ENCODE measurements around the gene MYO9B.
"Not testable (repeated sequence)": the region's sequence is repeated elsewhere in the genome, so short reads cannot be mapped to it uniquely, and the experiment has no call there.

MYO9B gene

GRCh38 chr19:17155251-17155650 is 79.7 kb downstream of the MYO9B start:
- no peak for TF ChIP-seq CTCF (IDR thresholded peaks at IDR 0.05; ENCODE audit: insufficient read depth, low read length, missing control alignments)
- POLR2A ChIA-PET: interaction anchor here (0.6 kb wide), 1 partner anchor 79 kb away, joined by 7 read pairs; no protein-coding TSS in a partner anchor
- no peak for DNase-seq (ENCODE audit: low read depth, low spot score)
- CTCF ChIA-PET: interaction anchor here (1.0 kb wide), 1 partner anchor 76 kb away, joined by 3 read pairs; no protein-coding TSS in a partner anchor
- H3K4me3 ChIP-seq (ENCODE audit: low read depth, low read length): no peak overlapping the region

- ChIA-PET POLR2A (no interaction called here), CTCF (no interaction called here)
- no peak overlapping the region for H3K4me3 ChIP-seq (ENCODE audit: low read depth, low read length)
- DNase-seq (ENCODE audit: low read depth, low spot score): no peak
- TF ChIP-seq CTCF (IDR thresholded peaks at IDR 0.05; ENCODE audit: insufficient read depth, low read length, missing control alignments): no peak
Measured at GRCh38 chr19:17156296-17156946, 80.8 kb downstream of the MYO9B start.

GRCh38 chr19:17156947-17157302 is 81.3 kb downstream of the MYO9B start:
- ChIA-PET POLR2A (no interaction called here), CTCF (interaction anchor here (1.1 kb wide), 1 partner anchor 90 kb away, joined by 3 read pairs; no protein-coding TSS in a partner anchor)
- no peak for DNase-seq (ENCODE audit: low read depth, low spot score)
- H3K4me3 ChIP-seq (ENCODE audit: low read depth, low read length): no peak overlapping the region
- no peak for TF ChIP-seq CTCF (IDR thresholded peaks at IDR 0.05; ENCODE audit: insufficient read depth, low read length, missing control alignments)

GRCh38 chr19:17158584-17158983 is 83.0 kb downstream of the MYO9B start:
- no peak for DNase-seq (ENCODE audit: low read depth, low spot score)
- CTCF ChIA-PET: interaction anchor here (1.2 kb wide), 1 partner anchor 15 kb away, joined by 3 read pairs; no protein-coding TSS in a partner anchor
- no peak for TF ChIP-seq CTCF (IDR thresholded peaks at IDR 0.05; ENCODE audit: insufficient read depth, low read length, missing control alignments)
- POLR2A ChIA-PET: no interaction called here
- no peak overlapping the region for H3K4me3 ChIP-seq (ENCODE audit: low read depth, low read length)

- H3K4me3 ChIP-seq (ENCODE audit: low read depth, low read length): no peak overlapping the region
- TF ChIP-seq CTCF (IDR thresholded peaks at IDR 0.05; ENCODE audit: insufficient read depth, low read length, missing control alignments): no peak
- ChIA-PET POLR2A (no interaction called here), CTCF (interaction anchor here (1.2 kb wide), 1 partner anchor 16 kb away, joined by 3 read pairs; no protein-coding TSS in a partner anchor)
- no peak for DNase-seq (ENCODE audit: low read depth, low spot score)
Measured at GRCh38 chr19:17159466-17160393, 84.2 kb downstream of the MYO9B start.

GRCh38 chr19:17160908-17161307 is 85.3 kb downstream of the MYO9B start:
- ChIA-PET CTCF (no interaction called here), POLR2A (no interaction called here)
- H3K4me3 ChIP-seq (ENCODE audit: low read depth, low read length): no peak overlapping the region
- no peak for TF ChIP-seq CTCF (IDR thresholded peaks at IDR 0.05; ENCODE audit: insufficient read depth, low read length, missing control alignments)
- DNase-seq (ENCODE audit: low read depth, low spot score): no peak

GRCh38 chr19:17162131-17162530 is 86.6 kb downstream of the MYO9B start:
- CTCF ChIA-PET; H3K4me3 ChIP-seq (ENCODE audit: low read depth, low read length); POLR2A ChIA-PET; DNase-seq (ENCODE audit: low read depth, low spot score): not testable (repeated sequence)
